ENCODE results near the gene LYRM4.

DNA sequence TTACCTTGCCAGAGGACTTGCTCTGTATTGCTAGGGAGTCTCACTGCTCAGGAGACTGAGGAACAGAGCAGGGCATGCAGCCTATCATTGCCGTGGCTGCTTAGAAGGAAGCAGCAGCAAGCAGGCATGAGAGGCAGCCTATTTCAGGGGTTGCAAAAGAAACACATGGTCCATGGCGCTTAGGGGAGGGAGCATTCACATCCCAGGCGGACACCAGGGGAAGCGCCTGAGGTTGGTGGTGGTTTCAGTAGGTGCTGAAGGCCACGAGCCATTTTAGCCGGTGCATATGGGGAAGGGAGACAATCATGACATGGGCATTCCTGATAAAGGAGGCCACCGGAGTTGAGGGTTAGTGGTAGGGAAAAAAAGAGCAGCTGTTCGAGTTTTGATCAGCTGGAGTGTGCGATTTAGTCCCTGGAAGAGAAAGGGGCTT is 21.5 kb upstream of the LYRM4 start:
- TF ChIP-seq EZH2 (IDR thresholded peaks at IDR 0.05; ENCODE audit: borderline replicate concordance, insufficient read depth, low read depth, low read length, poor library complexity, severe bottlenecking) (no peak), CTCF (IDR thresholded peaks at IDR 0.05) (no peak)
